HCT116 (cell line): ENCODE results near the gene MYRFL. TPM values are rescaled to one million over a fixed set of nuclear protein-coding genes. Genes with fewer than 3 reads are reported as not detected.
A peak's percentile ranks its signal among the peaks of the same experiment; 100 is the strongest.

Source experiments
- ATAC-seq: fragments of 200-7000 bp; cut with Tn5 transposase; 2 replicates; pipeline ENCODE4 v1.9.1; 2020; ENCODE audit warnings: mild to moderate bottlenecking, moderate library complexity
- BruUV-seq: library from RNA; stranded (reverse); fragments of 400-500 nt; replicated peaks from 2 replicates; lab custom pipeline; 2021; lab: Mats Ljungman, UMichigan
- CTCF ChIA-PET: fragments of 300-600 bp; sonication (Branson Sonifier 250); formaldehyde crosslinking; loops from one replicate; lab custom pipeline; 2021; ENCODE audit warnings: antibody characterized with exemption; lab: Charles Lee
- POLR2A ChIA-PET: fragments of 300-600, 350-600 bp; sonication (Branson Sonifier 250); formaldehyde crosslinking; loops from one replicate; lab custom pipeline; 2021; ENCODE audit warnings: antibody characterized with exemption; lab: Charles Lee
- RAD21 ChIA-PET, 2 experiments: fragments of 300-600 bp; sonication (Branson Sonifier 250); formaldehyde crosslinking; loops; one replicate each; lab custom pipeline; 2023; ENCODE audit warnings: low total read pairs in 2 of 2; ENCODE audit not compliant: uncharacterized antibody in 2 of 2, unreplicated experiment in 2 of 2, low non-redundant PET in 1 of 2; lab: Charles Lee
- DNase-seq: peaks from one replicate; pipeline ENCODE4 v3.0.0-alpha.2; 2010; ENCODE audit warnings: low read depth, low spot score
- H2AFZ ChIP-seq: fragments of 200-600 bp; shearing (Covaris generic), sonication (generic); 2 replicates; pipeline ENCODE4 v1.6.1; 2017; ENCODE audit warnings: low read depth, mixed run types, mixed read lengths, antibody characterized with exemption, low read length; ENCODE audit not compliant: poor library complexity, severe bottlenecking
- H3K27ac ChIP-seq: 2 replicates; pipeline ENCODE4 v1.5.1; 2012; ENCODE audit warnings: low read depth, low read length
- H3K27me3 ChIP-seq: fragments of 200-600 bp; sonication (generic); 2 replicates; pipeline ENCODE4 v1.6.1; 2016; ENCODE audit warnings: mixed run types, low read length, mixed read lengths; ENCODE audit not compliant: insufficient read depth
- H3K36me3 ChIP-seq, 2 experiments: fragments of 200-500 bp in 1 of 2; fragments of 200-600 bp in 1 of 2; sonication (Bioruptor generic) in 1 of 2; sonication (generic) in 1 of 2; 2 replicates each; pipeline versions ENCODE4 v1.5.1 to v1.6.1; 2014 to 2016; ENCODE audit warnings: low read length in 2 of 2, inconsistent platforms in 1 of 2, mixed read lengths in 1 of 2, mixed run types in 1 of 2; ENCODE audit not compliant: insufficient read depth in 2 of 2, control insufficient read depth in 1 of 2
- H3K4me1 ChIP-seq, 2 experiments: fragments of 200-600 bp in 1 of 2; sonication (generic) in 1 of 2; 2 replicates each; pipeline versions ENCODE4 v1.5.1 to v1.6.1; 2012 to 2017; ENCODE audit warnings: low read length in 2 of 2, inconsistent platforms in 1 of 2, mild to moderate bottlenecking in 1 of 2, mixed read lengths in 1 of 2, mixed run types in 1 of 2, moderate library complexity in 1 of 2; ENCODE audit not compliant: insufficient read depth in 2 of 2, control insufficient read depth in 1 of 2
- H3K4me2 ChIP-seq: fragments of 200-600 bp; sonication (generic); 2 replicates; pipeline ENCODE4 v1.6.1; 2017; ENCODE audit warnings: mixed run types, low read length, mixed read lengths
- H3K4me3 ChIP-seq, 2 experiments: fragments of 200-600 bp in 1 of 2; sonication (generic) in 1 of 2; replicated peaks in 1 of 2; 2 replicates each; pipeline ENCODE4 v1.5.1; 2011 to 2016; ENCODE audit warnings: low read length in 2 of 2, control low read depth in 1 of 2, low read depth in 1 of 2, mild to moderate bottlenecking in 1 of 2, mixed read lengths in 1 of 2, mixed run types in 1 of 2
- H3K79me2 ChIP-seq: fragments of 200-600 bp; sonication (generic); 2 replicates; pipeline ENCODE4 v1.6.1; 2017; ENCODE audit warnings: mild to moderate bottlenecking, mixed run types, low read length, moderate library complexity, mixed read lengths; ENCODE audit not compliant: insufficient read depth
- H3K9ac ChIP-seq: fragments of 200-600 bp; sonication (generic); 2 replicates; pipeline ENCODE4 v1.6.1; 2016; ENCODE audit warnings: low read length, mixed read lengths
- H3K9me2 ChIP-seq: fragments of 200-600 bp; sonication (generic), shearing (Covaris generic); 2 replicates; pipeline ENCODE4 v1.6.1; 2017; ENCODE audit warnings: mixed run types, mild to moderate bottlenecking, moderate library complexity; ENCODE audit not compliant: insufficient read depth
- H3K9me3 ChIP-seq, 2 experiments: fragments of 200-500 bp in 1 of 2; fragments of 200-600 bp in 1 of 2; sonication (Bioruptor generic) in 1 of 2; sonication (generic) in 1 of 2; 2 replicates each; pipeline ENCODE4 v1.6.1; 2014 to 2017; ENCODE audit warnings: low read length in 2 of 2, mixed read lengths in 2 of 2, inconsistent platforms in 1 of 2, low read depth in 1 of 2, mild to moderate bottlenecking in 1 of 2, mixed run types in 1 of 2, moderate library complexity in 1 of 2; ENCODE audit not compliant: control insufficient read depth in 1 of 2, insufficient read depth in 1 of 2
- H4K20me1 ChIP-seq: fragments of 200-600 bp; sonication (generic), shearing (Covaris generic); 2 replicates; pipeline ENCODE4 v1.6.1; 2017; ENCODE audit warnings: mixed run types, mild to moderate bottlenecking, moderate library complexity; ENCODE audit not compliant: insufficient read depth
- CBX3 ChIP-seq: IDR thresholded peaks from 2 replicates; pipeline ENCODE4 v1.6.1; 2012; ENCODE audit warnings: low read depth
- CEBPB ChIP-seq: IDR thresholded peaks from 2 replicates; pipeline ENCODE4 v1.6.1; 2012; ENCODE audit warnings: low read depth
- ELF1 ChIP-seq: IDR thresholded peaks from 2 replicates; pipeline ENCODE4 v1.6.1; 2012; ENCODE audit warnings: low read depth, borderline replicate concordance
- EZH2 ChIP-seq: fragments of 200-600 bp; sonication (generic); IDR thresholded peaks from 2 replicates; pipeline ENCODE4 v1.6.1; 2017; ENCODE audit warnings: antibody characterized with exemption, mixed run types
- EZH2phosphoT487 ChIP-seq: fragments of 200-600 bp; IDR thresholded peaks from 2 replicates; pipeline ENCODE4 v1.6.1; 2018; ENCODE audit warnings: antibody characterized with exemption, borderline replicate concordance
- FOSL1 ChIP-seq: IDR thresholded peaks from 2 replicates; pipeline ENCODE4 v1.6.1; 2012; ENCODE audit warnings: low read depth
- JUND ChIP-seq: IDR thresholded peaks from 2 replicates; pipeline ENCODE4 v1.6.1; 2012
- POLR2A ChIP-seq: IDR thresholded peaks from 2 replicates; pipeline ENCODE4 v1.7.0; 2011; ENCODE audit warnings: borderline replicate concordance; ENCODE audit not compliant: insufficient read depth, insufficient read length; ENCODE audit errors: extremely low read depth
- RAD21 ChIP-seq: IDR thresholded peaks from 2 replicates; pipeline ENCODE4 v1.6.1; 2012; ENCODE audit warnings: low read depth, mild to moderate bottlenecking
- SIN3A ChIP-seq: IDR thresholded peaks from 2 replicates; pipeline ENCODE4 v1.6.1; 2012; ENCODE audit warnings: low read depth
- SP1 ChIP-seq: IDR thresholded peaks from 2 replicates; pipeline ENCODE4 v1.6.1; 2012; ENCODE audit warnings: low read depth
- SRF ChIP-seq: IDR thresholded peaks from 2 replicates; pipeline ENCODE4 v1.6.1; 2012; ENCODE audit warnings: low read depth
- TCF7L2 ChIP-seq: IDR thresholded peaks from 2 replicates; pipeline ENCODE4 v1.7.0; 2011; ENCODE audit warnings: borderline replicate concordance, inconsistent platforms; ENCODE audit not compliant: insufficient read depth, insufficient read length; ENCODE audit errors: extremely low read depth
- YY1 ChIP-seq: IDR thresholded peaks from 2 replicates; pipeline ENCODE4 v1.6.1; 2011; ENCODE audit warnings: low read length, low read depth, moderate library complexity, mild to moderate bottlenecking; ENCODE audit not compliant: insufficient replicate concordance; ENCODE audit errors: extremely low read depth
- ZFX ChIP-seq: fragments of 450-650 bp; IDR thresholded peaks from 2 replicates; pipeline ENCODE4 v1.6.1; 2017
- intact Hi-C: fragments of 100-400 bp; cut with micrococcal nuclease; formaldehyde crosslinking; loops from 2 replicates; pipeline ENCODE4 v1.10.0; 2022
- total RNA-seq: library from RNA; stranded (reverse); gene quantifications from one replicate; pipeline ENCODE4 v1.2.1, GENCODE V29; 2021; ENCODE audit not compliant: unreplicated experiment
- TF ChIP-seq, protein P1 (sequence below): IDR thresholded peaks from 2 replicates; pipeline ENCODE4 v1.6.1; 2011; ENCODE audit warnings: mild to moderate bottlenecking, low read length, moderate library complexity; ENCODE audit not compliant: insufficient replicate concordance; ENCODE audit errors: extremely low read depth
- TF ChIP-seq, protein P2 (sequence below): IDR thresholded peaks from 2 replicates; pipeline ENCODE4 v1.6.1; 2012

The MYRFL gene
- total RNA-seq, 1 experiment from 2014 or later = 0.30 TPM

DNA sequence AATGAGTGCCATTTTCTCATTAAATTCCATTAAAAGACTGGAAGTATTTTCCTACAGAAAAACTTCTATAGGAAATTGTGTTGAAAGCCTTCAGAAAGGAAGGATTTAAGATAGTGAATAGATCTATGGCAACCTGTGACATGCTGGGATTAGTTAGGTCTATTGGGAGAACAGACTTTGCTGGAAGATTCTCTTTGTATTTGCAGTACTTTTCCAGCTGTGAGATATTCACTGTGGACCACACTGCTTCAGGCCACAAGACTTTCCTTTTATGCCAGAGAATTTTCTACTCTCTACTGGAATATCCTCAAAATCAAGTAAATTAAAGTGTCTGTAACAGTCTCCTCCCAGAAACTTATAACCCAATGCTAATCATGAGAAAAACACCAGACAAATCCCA lies 136.2 kb downstream of the MYRFL start:
- H4K20me1 ChIP-seq = no peaks in the 10 kb centered on the region
- H2AFZ ChIP-seq = no peak overlapping the region
- no peaks in the 10 kb centered on the region for H3K9me2 ChIP-seq
- intact Hi-C loops = no loop called here
- DNase-seq (no peak), ATAC-seq (no peak)
- H3K9me3 ChIP-seq = no peaks in the 10 kb centered on the region
- H3K4me3 ChIP-seq = no peak overlapping the region
- no peak overlapping the region for H3K27ac ChIP-seq
- BruUV-seq = no TSS peak
- POLR2A ChIA-PET = no interaction called here
- TF ChIP-seq SP1 = no peak
- TF ChIP-seq, protein P1, sequence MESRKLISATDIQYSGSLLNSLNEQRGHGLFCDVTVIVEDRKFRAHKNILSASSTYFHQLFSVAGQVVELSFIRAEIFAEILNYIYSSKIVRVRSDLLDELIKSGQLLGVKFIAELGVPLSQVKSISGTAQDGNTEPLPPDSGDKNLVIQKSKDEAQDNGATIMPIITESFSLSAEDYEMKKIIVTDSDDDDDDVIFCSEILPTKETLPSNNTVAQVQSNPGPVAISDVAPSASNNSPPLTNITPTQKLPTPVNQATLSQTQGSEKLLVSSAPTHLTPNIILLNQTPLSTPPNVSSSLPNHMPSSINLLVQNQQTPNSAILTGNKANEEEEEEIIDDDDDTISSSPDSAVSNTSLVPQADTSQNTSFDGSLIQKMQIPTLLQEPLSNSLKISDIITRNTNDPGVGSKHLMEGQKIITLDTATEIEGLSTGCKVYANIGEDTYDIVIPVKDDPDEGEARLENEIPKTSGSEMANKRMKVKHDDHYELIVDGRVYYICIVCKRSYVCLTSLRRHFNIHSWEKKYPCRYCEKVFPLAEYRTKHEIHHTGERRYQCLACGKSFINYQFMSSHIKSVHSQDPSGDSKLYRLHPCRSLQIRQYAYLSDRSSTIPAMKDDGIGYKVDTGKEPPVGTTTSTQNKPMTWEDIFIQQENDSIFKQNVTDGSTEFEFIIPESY = no peak
- TF ChIP-seq, protein P2, sequence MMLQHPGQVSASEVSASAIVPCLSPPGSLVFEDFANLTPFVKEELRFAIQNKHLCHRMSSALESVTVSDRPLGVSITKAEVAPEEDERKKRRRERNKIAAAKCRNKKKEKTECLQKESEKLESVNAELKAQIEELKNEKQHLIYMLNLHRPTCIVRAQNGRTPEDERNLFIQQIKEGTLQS = no peak
- TF ChIP-seq ZFX = no peak
- TF ChIP-seq YY1 = no peak
- H3K36me3 ChIP-seq = no peaks in the 10 kb centered on the region
- no peak overlapping the region for H3K4me2 ChIP-seq
- H3K9ac ChIP-seq = no peak overlapping the region
- peaks cover under 1 to 8% of the 10 kb centered on the region in 2 experiments; a peak in 2 of 4 replicates for H3K4me1 ChIP-seq
- H3K79me2 ChIP-seq = no peaks in the 10 kb centered on the region
- CTCF ChIA-PET = no interaction called here
- RAD21 ChIA-PET = no interaction called here
- no peaks in the 10 kb centered on the region for H3K27me3 ChIP-seq

DNA sequence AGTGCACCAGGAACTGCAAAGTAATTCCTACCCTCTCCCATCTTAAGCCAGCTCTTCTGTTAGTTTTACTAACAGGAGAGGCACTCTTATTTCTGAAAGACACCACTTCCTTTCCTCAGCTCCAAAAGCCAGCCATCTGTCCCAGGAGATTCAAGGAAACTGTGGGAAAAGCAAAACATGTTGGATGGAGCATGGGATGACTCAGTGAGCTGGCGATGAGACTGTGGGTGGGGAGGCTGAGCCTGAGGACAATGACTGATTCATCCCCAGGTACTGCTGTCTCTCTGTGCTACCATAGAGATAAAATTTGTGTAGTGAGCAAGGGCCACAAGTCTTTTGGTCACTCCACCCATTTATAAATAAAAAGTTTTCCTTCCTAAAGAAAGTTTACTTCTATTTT lies 141.4 kb downstream of the MYRFL start:
- Histone ChIP-seq H3K36me3 (no peaks in the 10 kb centered on the region), H3K4me2 (peak overlapping the region; percentile 53), H3K79me2 (no peaks in the 10 kb centered on the region), H3K27me3 (no peaks in the 10 kb centered on the region), H4K20me1 (no peaks in the 10 kb centered on the region), H3K27ac (no peak overlapping the region), H3K4me3 (no peak overlapping the region), H3K9me2 (no peaks in the 10 kb centered on the region), H3K9ac (no peak overlapping the region), H2AFZ (peak overlapping the region; percentile 44), H3K9me3 (no peaks in the 10 kb centered on the region), H3K4me1 (peaks cover 2 to 17% of the 10 kb centered on the region in 2 experiments; a peak in 2 of 4 replicates)
- intact Hi-C loops = no loop called here
- ChIA-PET RAD21 (no interaction called here), POLR2A (interaction anchor here (1.2 kb wide), 1 partner anchor 87 kb away, joined by 3 read pairs; no protein-coding TSS in a partner anchor), CTCF (interaction anchor here (1.5 kb wide), 1 partner anchor 66 kb away, joined by 4 read pairs; no protein-coding TSS in a partner anchor)
- DNase-seq = peak; percentile 65
- ATAC-seq = peak; percentile 93
- BruUV-seq = no TSS peak
- TF ChIP-seq POLR2A = no peak
- TF ChIP-seq, protein P2 = no peak
- no peak for TF ChIP-seq SRF
- TF ChIP-seq TCF7L2 = no peak
- TF ChIP-seq CBX3 = peak; percentile 74
- TF ChIP-seq ELF1 = no peak
- peak; percentile 77 for TF ChIP-seq FOSL1
- no peak for TF ChIP-seq EZH2phosphoT487
- TF ChIP-seq SIN3A = no peak
- TF ChIP-seq RAD21 = no peak
- peak; percentile 54 for TF ChIP-seq SP1
- peak; percentile 78 for TF ChIP-seq JUND
- no peak for TF ChIP-seq CEBPB
- TF ChIP-seq, protein P1 = no peak
- no peak for TF ChIP-seq EZH2
